Measurements from ENCODE around the gene MOCS1. TPM values are rescaled to one million over a fixed set of nuclear protein-coding genes. Genes with fewer than 3 reads are reported as not detected.

MOCS1 gene
- total RNA-seq, 1 donor from 2014 or later, result 15.6 TPM

DNA sequence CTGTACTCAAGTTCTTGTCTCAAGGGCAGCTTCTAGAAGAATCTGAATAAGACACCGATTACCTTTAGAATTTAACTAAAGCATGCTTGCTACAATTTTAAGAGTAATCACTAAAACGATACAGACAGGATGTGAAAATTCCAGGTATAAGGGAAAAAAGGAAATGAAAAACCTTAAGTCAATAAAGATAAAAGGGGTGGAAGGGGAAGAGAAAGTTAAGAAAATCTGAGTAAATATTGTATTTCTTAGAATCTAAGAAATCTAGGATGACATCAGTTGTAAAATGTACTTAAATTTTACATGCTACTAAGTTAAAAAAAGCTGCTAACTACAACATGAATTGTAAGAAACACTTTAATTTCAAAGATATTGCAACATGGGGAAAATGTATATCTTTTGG is 30.3 kb upstream of the MOCS1 start:
- TF ChIP-seq, protein P1, sequence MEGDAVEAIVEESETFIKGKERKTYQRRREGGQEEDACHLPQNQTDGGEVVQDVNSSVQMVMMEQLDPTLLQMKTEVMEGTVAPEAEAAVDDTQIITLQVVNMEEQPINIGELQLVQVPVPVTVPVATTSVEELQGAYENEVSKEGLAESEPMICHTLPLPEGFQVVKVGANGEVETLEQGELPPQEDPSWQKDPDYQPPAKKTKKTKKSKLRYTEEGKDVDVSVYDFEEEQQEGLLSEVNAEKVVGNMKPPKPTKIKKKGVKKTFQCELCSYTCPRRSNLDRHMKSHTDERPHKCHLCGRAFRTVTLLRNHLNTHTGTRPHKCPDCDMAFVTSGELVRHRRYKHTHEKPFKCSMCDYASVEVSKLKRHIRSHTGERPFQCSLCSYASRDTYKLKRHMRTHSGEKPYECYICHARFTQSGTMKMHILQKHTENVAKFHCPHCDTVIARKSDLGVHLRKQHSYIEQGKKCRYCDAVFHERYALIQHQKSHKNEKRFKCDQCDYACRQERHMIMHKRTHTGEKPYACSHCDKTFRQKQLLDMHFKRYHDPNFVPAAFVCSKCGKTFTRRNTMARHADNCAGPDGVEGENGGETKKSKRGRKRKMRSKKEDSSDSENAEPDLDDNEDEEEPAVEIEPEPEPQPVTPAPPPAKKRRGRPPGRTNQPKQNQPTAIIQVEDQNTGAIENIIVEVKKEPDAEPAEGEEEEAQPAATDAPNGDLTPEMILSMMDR (conservative IDR thresholded peaks at IDR 0.05), result no peak
- Mint-ChIP-seq H3K36me3 (no peaks in the 10 kb centered on the region), H3K27ac (no peak overlapping the region)

DNA sequence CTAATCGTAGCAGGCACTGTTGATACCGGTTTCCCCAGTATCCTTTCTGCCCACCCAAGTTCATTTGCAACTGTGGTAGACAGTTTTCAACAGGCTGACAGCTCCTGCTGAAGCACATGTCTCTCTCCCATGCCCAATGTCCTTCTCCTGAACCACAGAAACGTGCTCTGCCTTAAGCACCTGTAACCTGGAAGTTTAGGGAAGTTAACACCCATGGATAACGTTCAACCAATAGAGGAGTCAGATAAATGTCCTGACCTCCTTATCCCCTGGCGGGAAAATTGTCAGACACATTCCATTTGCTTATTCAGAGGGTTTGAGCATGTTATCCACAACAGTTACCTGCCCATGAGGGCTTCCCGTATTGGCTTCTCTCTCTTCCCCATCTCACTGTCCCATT is 29.8 kb upstream of the MOCS1 start:
- H3K36me3 Mint-ChIP-seq, result no peaks in the 10 kb centered on the region
- no peak overlapping the region for H3K4me3 Mint-ChIP-seq
- peaks cover 3% of the 10 kb centered on the region for H3K27me3 Mint-ChIP-seq
- H3K4me1 Mint-ChIP-seq (ENCODE audit: unreplicated experiment), result peaks cover 8% of the 10 kb centered on the region
- no peak overlapping the region for H3K27ac Mint-ChIP-seq
- TF ChIP-seq, protein P1 (conservative IDR thresholded peaks at IDR 0.05), result no peak
- H3K9me3 Mint-ChIP-seq, result no peaks in the 10 kb centered on the region
- DNase-seq (ENCODE audit: extremely low spot score, unreplicated experiment), result no peak

More for the DNA sequence above, 30.3 kb upstream of the MOCS1 start:
- H3K27me3 Mint-ChIP-seq, result peaks cover 7% of the 10 kb centered on the region
- peaks cover 8% of the 10 kb centered on the region for H3K4me1 Mint-ChIP-seq (ENCODE audit: unreplicated experiment)
- DNase-seq (ENCODE audit: extremely low spot score, unreplicated experiment), result no peak
- no peak overlapping the region for H3K4me3 Mint-ChIP-seq
- no peaks in the 10 kb centered on the region for H3K9me3 Mint-ChIP-seq

DNA sequence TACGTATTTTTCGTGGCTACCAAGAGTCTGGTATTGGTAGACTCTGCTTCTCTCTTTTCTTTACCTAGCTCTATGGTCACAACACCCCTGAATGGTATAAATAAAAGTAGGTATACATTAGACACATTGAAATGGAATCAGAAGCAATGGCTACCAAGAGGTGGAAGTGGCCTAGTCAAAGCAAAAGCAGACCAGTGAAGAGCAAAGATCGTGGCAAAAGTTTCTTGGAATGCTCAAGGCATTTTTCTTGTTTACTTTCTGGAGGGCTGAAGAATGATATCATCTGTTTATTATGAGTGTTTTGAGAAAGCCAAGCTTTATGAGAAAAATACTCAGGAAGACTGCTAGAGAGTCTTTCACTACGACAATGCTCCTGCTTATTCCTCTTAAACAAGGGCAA is 28.6 kb upstream of the MOCS1 start:
- Mint-ChIP-seq H3K27ac (no peak overlapping the region), H3K9me3 (no peaks in the 10 kb centered on the region), H3K4me1 (ENCODE audit: unreplicated experiment) (peaks cover 8% of the 10 kb centered on the region), H3K36me3 (no peaks in the 10 kb centered on the region), H3K4me3 (no peak overlapping the region), H3K27me3 (peaks cover 2% of the 10 kb centered on the region)
- TF ChIP-seq, protein P1 (conservative IDR thresholded peaks at IDR 0.05), result no peak
- no peak for DNase-seq (ENCODE audit: extremely low spot score, unreplicated experiment)

DNA sequence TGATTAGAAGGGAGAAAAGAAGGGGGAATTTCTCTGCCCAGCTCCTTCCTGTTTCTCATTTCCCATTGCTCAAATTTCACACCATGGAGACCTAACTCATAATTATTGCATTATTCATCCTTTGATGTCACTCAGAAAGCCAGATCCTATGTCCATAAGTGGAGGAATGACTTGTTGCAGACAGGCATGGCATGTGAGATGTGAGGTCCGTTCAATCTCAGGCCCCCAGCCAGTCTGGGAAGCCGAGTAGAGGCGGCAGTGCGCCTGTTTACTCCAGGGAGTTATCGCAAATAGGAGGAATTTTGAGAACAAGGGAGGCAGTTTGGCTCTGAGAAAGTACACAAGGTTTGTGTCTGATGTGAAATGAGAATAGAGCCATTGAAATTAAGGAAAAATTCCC is 26.9 kb upstream of the MOCS1 start:
- H3K36me3 Mint-ChIP-seq, result no peaks in the 10 kb centered on the region

DNA sequence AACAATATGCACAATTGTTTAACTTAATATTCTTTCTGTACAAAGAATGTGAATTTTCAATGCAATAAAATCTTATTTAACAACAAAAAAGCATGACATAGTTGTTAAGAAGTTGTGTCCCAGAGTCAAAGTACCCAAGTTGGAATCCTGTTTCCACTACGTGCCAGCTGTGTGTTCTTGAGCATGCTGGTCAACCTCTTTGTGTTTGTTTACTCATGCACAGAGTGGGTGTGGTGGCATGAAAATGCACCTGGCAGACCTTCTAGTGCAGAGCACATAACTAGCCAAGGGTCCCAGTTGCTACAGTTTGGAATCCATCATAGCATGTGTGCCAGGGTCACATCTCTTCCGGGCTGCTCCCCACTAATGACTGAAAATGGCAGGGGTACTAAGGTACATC is 24.7 kb upstream of the MOCS1 start:
- DNase-seq (ENCODE audit: extremely low spot score, unreplicated experiment), result no peak
- H3K27ac Mint-ChIP-seq, result no peak overlapping the region
- no peaks in the 10 kb centered on the region for H3K36me3 Mint-ChIP-seq
- no peaks in the 10 kb centered on the region for H3K9me3 Mint-ChIP-seq
- no peak overlapping the region for H3K4me3 Mint-ChIP-seq
- H3K27me3 Mint-ChIP-seq, result no peaks in the 10 kb centered on the region
- TF ChIP-seq, protein P1 (conservative IDR thresholded peaks at IDR 0.05), result no peak
- peaks cover 8% of the 10 kb centered on the region for H3K4me1 Mint-ChIP-seq (ENCODE audit: unreplicated experiment)

More for the DNA sequence above, 26.9 kb upstream of the MOCS1 start:
- no peak for DNase-seq (ENCODE audit: extremely low spot score, unreplicated experiment)
- H3K27me3 Mint-ChIP-seq, result no peaks in the 10 kb centered on the region
- TF ChIP-seq, protein P1 (conservative IDR thresholded peaks at IDR 0.05), result no peak
- H3K27ac Mint-ChIP-seq, result no peak overlapping the region
- H3K9me3 Mint-ChIP-seq, result no peaks in the 10 kb centered on the region
- peak overlapping the region; percentile 0 for H3K4me3 Mint-ChIP-seq
- peaks cover 8% of the 10 kb centered on the region for H3K4me1 Mint-ChIP-seq (ENCODE audit: unreplicated experiment)

DNA sequence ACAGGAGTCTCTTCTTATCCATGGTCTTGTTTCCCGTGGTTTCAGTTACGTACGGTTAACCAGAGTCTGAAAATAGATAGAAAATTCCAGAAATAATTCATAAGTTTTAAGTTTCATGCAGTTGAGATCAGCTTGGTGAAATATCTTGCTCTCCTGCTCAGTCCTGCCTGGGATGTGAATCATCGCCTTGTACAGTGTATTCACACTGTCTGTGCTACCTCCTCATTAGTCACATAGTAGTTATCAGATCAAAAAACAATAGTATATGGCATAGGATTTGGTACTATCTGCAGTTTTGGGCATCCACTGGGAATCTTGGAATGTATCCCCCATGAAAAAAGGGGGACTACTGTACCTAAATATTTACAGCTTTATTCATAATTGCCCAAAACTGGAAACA is 22.7 kb upstream of the MOCS1 start:
- TF ChIP-seq, protein P1 (conservative IDR thresholded peaks at IDR 0.05), result no peak
- Mint-ChIP-seq H3K4me3 (no peak overlapping the region), H3K27me3 (no peaks in the 10 kb centered on the region), H3K4me1 (ENCODE audit: unreplicated experiment) (peaks cover 8% of the 10 kb centered on the region), H3K9me3 (no peaks in the 10 kb centered on the region), H3K36me3 (no peaks in the 10 kb centered on the region), H3K27ac (no peak overlapping the region)
- no peak for DNase-seq (ENCODE audit: extremely low spot score, unreplicated experiment)
